ENCODE data around the gene GNAL. TPM values are rescaled to one million over a fixed set of nuclear protein-coding genes. Genes with fewer than 3 reads are reported as not detected.

GNAL gene
- total RNA-seq, 4 donors from 2014 or later = 4.4 to 35.4 (median 9.1) TPM

- DNase-seq (no peak), ATAC-seq (no peak)
- intact Hi-C loops (cut with DNase I; ENCODE audit: low total_unique reads) (no loop called here), in situ Hi-C loops (cut with MboI; ENCODE audit: low sequenced_read_pairs in 4 of 4) (no loop called here)
- peaks cover 24 to 39% (median 32%) of the 10 kb centered on the region in 3 donors for H3K27me3 ChIP-seq
- H3K27ac ChIP-seq = no peak overlapping the region
- H3K4me3 ChIP-seq = peak overlapping the region; percentile 24 to 50 (median 34)
- H3K4me1 ChIP-seq = peaks cover 3 to 7% of the 10 kb centered on the region in 2 donors
- H3K36me3 ChIP-seq = no peaks in the 10 kb centered on the region
- no peak for TF ChIP-seq CTCF (IDR thresholded peaks at IDR 0.05 in 4 of 5, conservative IDR thresholded peaks at IDR 0.05 in 1 of 5)
- TF ChIP-seq POLR2A (IDR thresholded peaks at IDR 0.05) = no peak
- no peaks in the 10 kb centered on the region for H3K9me3 ChIP-seq
These were observed 62.5 kb downstream of the GNAL start for GRCh38 chr18:11751341-11752115.

- no peak for ATAC-seq
- peaks cover 3 to 7% of the 10 kb centered on the region in 2 donors for H3K4me1 ChIP-seq
- no peaks in the 10 kb centered on the region for H3K9me3 ChIP-seq
- TF ChIP-seq POLR2A (IDR thresholded peaks at IDR 0.05) = no peak
- TF ChIP-seq CTCF (IDR thresholded peaks at IDR 0.05 in 4 of 5, conservative IDR thresholded peaks at IDR 0.05 in 1 of 5) = no peak
- H3K27ac ChIP-seq = no peak overlapping the region
- no peaks in the 10 kb centered on the region for H3K36me3 ChIP-seq
- intact Hi-C loops (cut with DNase I; ENCODE audit: low total_unique reads) = no loop called here
- peak overlapping the region; percentile 24 to 50 (median 34) for H3K4me3 ChIP-seq
- in situ Hi-C loops (cut with MboI; ENCODE audit: low sequenced_read_pairs in 4 of 4) = no loop called here
- H3K27me3 ChIP-seq = peaks cover 24 to 39% (median 32%) of the 10 kb centered on the region in 3 donors
- no peak for DNase-seq
These were observed 63.2 kb downstream of the GNAL start for GRCh38 chr18:11752116-11752911.

GRCh38 chr18:11754979-11755378, 65.9 kb downstream of the GNAL start:
- Histone ChIP-seq H3K27ac (no peak overlapping the region), H3K36me3 (no peaks in the 10 kb centered on the region), H3K4me3 (no peak overlapping the region), H3K4me1 (peaks cover 3 to 7% of the 10 kb centered on the region in 2 donors), H3K9me3 (no peaks in the 10 kb centered on the region), H3K27me3 (peaks cover 24 to 36% (median 32%) of the 10 kb centered on the region in 3 donors)
- no peak for TF ChIP-seq POLR2A (IDR thresholded peaks at IDR 0.05)
- no peak for TF ChIP-seq CTCF (IDR thresholded peaks at IDR 0.05 in 4 of 5, conservative IDR thresholded peaks at IDR 0.05 in 1 of 5)
- intact Hi-C loops (cut with DNase I; ENCODE audit: low total_unique reads) (no loop called here), in situ Hi-C loops (cut with MboI; ENCODE audit: low sequenced_read_pairs in 4 of 4) (no loop called here)
- ATAC-seq (no peak), DNase-seq (no peak)

- Histone ChIP-seq H3K27ac (no peak overlapping the region), H3K4me3 (no peak overlapping the region), H3K36me3 (no peaks in the 10 kb centered on the region), H3K27me3 (peaks cover 9 to 16% (median 12%) of the 10 kb centered on the region in 3 donors), H3K9me3 (no peaks in the 10 kb centered on the region), H3K4me1 (peaks cover under 1 to 7% of the 10 kb centered on the region in 2 donors)
- no peak for TF ChIP-seq CTCF (IDR thresholded peaks at IDR 0.05 in 4 of 5, conservative IDR thresholded peaks at IDR 0.05 in 1 of 5)
- TF ChIP-seq POLR2A (IDR thresholded peaks at IDR 0.05) = no peak
- no peak for DNase-seq
- ATAC-seq = no peak
- intact Hi-C loops (cut with DNase I; ENCODE audit: low total_unique reads) (no loop called here), in situ Hi-C loops (cut with MboI; ENCODE audit: low sequenced_read_pairs in 4 of 4) (no loop called here)
These were observed 68.1 kb downstream of the GNAL start for GRCh38 chr18:11757084-11757590.
